Measurements from ENCODE around the gene MANSC1. TPM values are rescaled to one million over a fixed set of nuclear protein-coding genes. Genes with fewer than 3 reads are reported as not detected.
A peak's percentile ranks its signal among the peaks of the same experiment; 100 is the strongest.

Gene MANSC1
- total RNA-seq, 1 donor from 2014 or later = 1.6 TPM

DNA sequence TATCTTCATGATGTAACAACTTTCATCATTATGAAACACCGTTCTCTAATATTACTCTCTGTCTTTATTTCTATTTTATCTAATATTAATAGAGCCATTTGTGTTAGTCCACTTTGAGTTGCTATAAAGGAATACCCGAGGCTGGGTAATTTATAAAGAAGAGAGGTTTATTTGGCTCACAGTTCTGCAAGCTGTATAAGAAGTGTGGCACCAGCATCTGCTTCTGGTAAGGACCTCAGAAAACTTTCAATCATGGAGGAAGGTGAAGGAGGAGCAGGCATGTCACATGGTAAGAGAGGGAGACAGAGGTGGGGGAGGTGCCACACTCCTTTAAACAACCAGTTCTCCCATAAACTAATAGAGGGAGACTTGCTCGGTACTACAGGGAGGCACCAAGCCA is 31.9 kb upstream of the MANSC1 start:
- Histone ChIP-seq H3K27me3 (ENCODE audit: control insufficient read depth in 3 of 3, insufficient read depth in 3 of 3, low read length in 3 of 3) (no peaks in the 10 kb centered on the region), H3K27ac (ENCODE audit: low read depth, low read length) (no peak overlapping the region), H3K36me3 (ENCODE audit: control insufficient read depth in 3 of 3, insufficient read depth in 3 of 3, low read length in 3 of 3) (no peaks in the 10 kb centered on the region), H3K9me3 (ENCODE audit: control insufficient read depth in 3 of 3, low read length in 3 of 3) (no peaks in the 10 kb centered on the region), H3K9ac (ENCODE audit: low read depth in 1 of 3, low read length in 3 of 3) (no peak overlapping the region), H3K4me1 (ENCODE audit: control insufficient read depth in 3 of 3, insufficient read depth in 3 of 3, low read length in 3 of 3) (no peaks in the 10 kb centered on the region), H3K4me3 (ENCODE audit: low read length in 3 of 3) (no peak overlapping the region)

DNA sequence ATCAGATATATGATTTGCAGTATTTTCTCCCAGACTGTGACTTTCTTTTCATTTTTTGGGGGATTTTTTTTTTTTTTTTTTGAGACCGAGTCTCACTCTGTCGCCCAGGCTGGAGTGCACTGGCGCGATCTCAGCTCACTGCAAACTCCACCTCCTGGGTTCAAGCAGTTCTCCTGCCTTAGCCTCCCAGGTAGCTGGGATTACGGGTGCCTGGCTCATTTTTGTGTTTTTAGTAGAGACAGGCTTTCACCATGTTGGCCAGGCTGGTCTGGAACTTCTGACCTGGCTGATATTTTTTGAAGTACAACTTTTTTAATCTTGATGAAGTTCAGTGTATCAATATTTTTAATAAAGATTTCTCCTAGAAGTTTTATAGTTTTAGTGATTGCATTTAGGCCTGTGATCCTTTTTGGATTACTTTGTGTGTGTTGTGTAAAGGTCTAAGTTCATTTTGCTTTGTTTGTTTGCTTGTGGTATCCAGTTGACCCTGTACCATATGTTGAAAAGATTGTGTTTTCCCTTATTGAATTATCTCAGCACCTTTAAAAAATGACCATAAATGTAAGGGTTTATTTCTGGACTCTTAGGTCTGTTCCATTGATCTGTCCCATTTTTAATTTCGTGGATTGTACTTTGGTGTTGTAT is 31.0 kb upstream of the MANSC1 start:
- no peak overlapping the region for H3K27ac ChIP-seq (ENCODE audit: low read depth, low read length)
- no peaks in the 10 kb centered on the region for H3K4me1 ChIP-seq (ENCODE audit: control insufficient read depth in 3 of 3, insufficient read depth in 3 of 3, low read length in 3 of 3)

DNA sequence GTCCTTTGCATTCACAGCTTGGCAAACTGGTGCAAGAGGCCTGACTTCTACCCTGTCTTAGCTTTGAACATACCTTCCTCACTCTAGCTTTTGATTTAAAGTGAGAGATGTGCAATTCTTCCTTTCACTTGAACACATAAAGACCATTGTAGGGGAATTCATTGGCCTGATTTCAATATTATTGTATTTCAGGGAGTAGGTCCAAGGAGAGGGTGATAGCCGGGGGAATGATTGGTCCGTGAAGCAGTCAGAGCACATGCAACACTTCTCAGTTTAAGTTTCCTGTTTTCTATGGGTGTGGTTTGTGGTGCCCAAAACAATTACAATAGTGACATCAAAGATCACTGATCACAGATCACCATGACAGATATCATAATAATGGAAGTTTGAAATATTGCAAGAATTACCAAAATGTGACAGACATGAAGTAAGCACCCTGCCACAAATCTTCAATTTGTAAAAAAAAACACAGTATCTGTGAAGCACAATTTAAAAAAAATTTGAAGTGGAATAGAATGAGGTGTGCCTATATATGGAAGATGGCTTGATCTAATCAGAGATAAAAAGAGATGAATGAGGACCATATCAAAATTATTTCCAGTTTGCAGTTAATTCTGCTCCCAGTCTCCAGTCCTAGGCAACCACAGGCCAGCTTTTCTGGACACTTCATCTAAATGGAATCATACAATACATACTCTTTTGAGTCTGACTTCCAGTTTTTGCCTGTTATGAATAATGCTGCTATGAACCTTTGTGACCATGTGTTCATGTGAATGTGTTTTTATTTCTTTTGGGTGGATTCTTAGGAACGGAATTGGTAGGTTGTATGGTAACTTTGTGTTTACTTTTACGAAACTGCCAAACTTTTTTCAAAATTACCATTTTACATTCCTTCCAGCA is 30.0 kb upstream of the MANSC1 start:
- no peak overlapping the region for H3K9ac ChIP-seq (ENCODE audit: low read depth in 1 of 3, low read length in 3 of 3)
- H3K27ac ChIP-seq (ENCODE audit: low read depth, low read length) = no peak overlapping the region
- H3K4me1 ChIP-seq (ENCODE audit: control insufficient read depth in 3 of 3, insufficient read depth in 3 of 3, low read length in 3 of 3) = no peaks in the 10 kb centered on the region
- H3K4me3 ChIP-seq (ENCODE audit: low read length in 3 of 3) = no peak overlapping the region
- H3K27me3 ChIP-seq (ENCODE audit: control insufficient read depth in 3 of 3, insufficient read depth in 3 of 3, low read length in 3 of 3) = no peaks in the 10 kb centered on the region
- H3K36me3 ChIP-seq (ENCODE audit: control insufficient read depth in 3 of 3, insufficient read depth in 3 of 3, low read length in 3 of 3) = no peaks in the 10 kb centered on the region
- H3K9me3 ChIP-seq (ENCODE audit: control insufficient read depth in 3 of 3, low read length in 3 of 3) = no peaks in the 10 kb centered on the region

More for the DNA sequence above, 31.0 kb upstream of the MANSC1 start:
- H3K9me3 ChIP-seq (ENCODE audit: control insufficient read depth in 3 of 3, low read length in 3 of 3) = no peaks in the 10 kb centered on the region
- H3K27me3 ChIP-seq (ENCODE audit: control insufficient read depth in 3 of 3, insufficient read depth in 3 of 3, low read length in 3 of 3) = no peaks in the 10 kb centered on the region
- no peaks in the 10 kb centered on the region for H3K36me3 ChIP-seq (ENCODE audit: control insufficient read depth in 3 of 3, insufficient read depth in 3 of 3, low read length in 3 of 3)
- no peak overlapping the region for H3K9ac ChIP-seq (ENCODE audit: low read depth in 1 of 3, low read length in 3 of 3)
- H3K4me3 ChIP-seq (ENCODE audit: low read length in 3 of 3) = no peak overlapping the region

DNA sequence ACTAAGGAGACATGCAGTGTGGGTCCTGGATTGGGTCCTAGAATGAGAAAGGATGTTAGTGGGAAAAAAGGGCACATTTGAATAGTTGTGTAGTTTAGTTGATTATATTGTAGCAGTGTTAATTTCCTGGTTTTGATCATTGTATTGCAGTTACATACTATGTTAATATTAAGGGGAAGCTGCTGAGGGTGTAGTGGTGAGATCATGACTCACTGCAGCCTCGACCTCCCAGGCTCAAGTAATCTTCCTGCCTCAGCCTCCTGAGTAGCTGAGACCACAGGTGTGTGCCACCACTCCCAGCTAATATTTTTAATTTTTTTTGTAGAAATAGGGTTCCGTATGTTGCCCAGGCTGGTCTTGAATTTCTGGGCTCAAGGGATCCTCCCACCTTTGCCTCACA is 28.6 kb upstream of the MANSC1 start:
- Histone ChIP-seq H3K36me3 (ENCODE audit: control insufficient read depth in 3 of 3, insufficient read depth in 3 of 3, low read length in 3 of 3) (no peaks in the 10 kb centered on the region), H3K27me3 (ENCODE audit: control insufficient read depth in 3 of 3, insufficient read depth in 3 of 3, low read length in 3 of 3) (no peaks in the 10 kb centered on the region), H3K27ac (ENCODE audit: low read depth, low read length) (no peak overlapping the region), H3K4me1 (ENCODE audit: control insufficient read depth in 3 of 3, insufficient read depth in 3 of 3, low read length in 3 of 3) (no peaks in the 10 kb centered on the region), H3K4me3 (ENCODE audit: low read length in 3 of 3) (no peak overlapping the region), H3K9ac (ENCODE audit: low read depth in 1 of 3, low read length in 3 of 3) (no peak overlapping the region), H3K9me3 (ENCODE audit: control insufficient read depth in 3 of 3, low read length in 3 of 3) (no peaks in the 10 kb centered on the region)

DNA sequence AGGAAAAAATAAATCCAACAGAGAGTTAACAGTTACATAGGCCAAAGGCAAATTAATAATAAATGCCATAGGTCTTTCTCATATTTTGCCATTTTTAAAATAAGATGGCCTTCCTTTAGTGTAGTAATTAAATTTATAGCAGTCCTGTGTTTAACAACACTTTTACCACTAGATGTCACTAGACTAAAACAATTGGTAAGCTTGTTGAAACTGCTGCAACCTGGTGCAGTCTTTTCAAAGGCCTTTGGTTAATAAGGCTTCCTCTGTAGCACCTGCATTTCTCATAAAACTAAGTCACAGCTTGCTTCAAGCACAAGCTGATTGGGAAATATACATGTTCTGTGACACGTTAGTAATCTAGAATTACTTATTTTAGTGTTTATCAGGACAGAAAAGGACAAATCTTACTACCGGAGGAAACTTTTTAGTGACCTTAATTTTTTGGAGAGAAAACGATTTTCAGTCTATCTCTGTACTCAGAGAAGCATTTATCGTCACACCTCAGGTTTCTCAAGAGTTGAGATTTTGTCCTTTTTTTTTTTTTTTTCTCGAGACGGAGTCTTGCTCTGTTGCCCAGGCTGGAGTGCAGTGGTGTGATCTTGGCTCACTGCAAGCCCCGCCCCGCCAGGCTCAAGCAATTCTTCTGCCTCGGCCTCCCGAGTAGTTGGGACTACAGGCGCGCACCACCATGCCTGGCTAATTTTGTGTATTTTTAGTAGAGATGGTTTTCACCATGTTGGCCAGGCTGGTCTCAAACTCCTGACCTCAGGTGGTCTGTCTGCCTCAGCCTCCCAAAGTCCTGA is 26.8 kb upstream of the MANSC1 start:
- Histone ChIP-seq H3K27ac (ENCODE audit: low read depth, low read length) (no peak overlapping the region), H3K9ac (ENCODE audit: low read depth in 1 of 3, low read length in 3 of 3) (no peak overlapping the region), H3K4me3 (ENCODE audit: low read length in 3 of 3) (no peak overlapping the region), H3K36me3 (ENCODE audit: control insufficient read depth in 3 of 3, insufficient read depth in 3 of 3, low read length in 3 of 3) (peaks cover 0 to 9% (median 0%) of the 10 kb centered on the region in 3 donors), H3K27me3 (ENCODE audit: control insufficient read depth in 3 of 3, insufficient read depth in 3 of 3, low read length in 3 of 3) (no peaks in the 10 kb centered on the region), H3K4me1 (ENCODE audit: control insufficient read depth in 3 of 3, insufficient read depth in 3 of 3, low read length in 3 of 3) (no peaks in the 10 kb centered on the region), H3K9me3 (ENCODE audit: control insufficient read depth in 3 of 3, low read length in 3 of 3) (no peaks in the 10 kb centered on the region)

DNA sequence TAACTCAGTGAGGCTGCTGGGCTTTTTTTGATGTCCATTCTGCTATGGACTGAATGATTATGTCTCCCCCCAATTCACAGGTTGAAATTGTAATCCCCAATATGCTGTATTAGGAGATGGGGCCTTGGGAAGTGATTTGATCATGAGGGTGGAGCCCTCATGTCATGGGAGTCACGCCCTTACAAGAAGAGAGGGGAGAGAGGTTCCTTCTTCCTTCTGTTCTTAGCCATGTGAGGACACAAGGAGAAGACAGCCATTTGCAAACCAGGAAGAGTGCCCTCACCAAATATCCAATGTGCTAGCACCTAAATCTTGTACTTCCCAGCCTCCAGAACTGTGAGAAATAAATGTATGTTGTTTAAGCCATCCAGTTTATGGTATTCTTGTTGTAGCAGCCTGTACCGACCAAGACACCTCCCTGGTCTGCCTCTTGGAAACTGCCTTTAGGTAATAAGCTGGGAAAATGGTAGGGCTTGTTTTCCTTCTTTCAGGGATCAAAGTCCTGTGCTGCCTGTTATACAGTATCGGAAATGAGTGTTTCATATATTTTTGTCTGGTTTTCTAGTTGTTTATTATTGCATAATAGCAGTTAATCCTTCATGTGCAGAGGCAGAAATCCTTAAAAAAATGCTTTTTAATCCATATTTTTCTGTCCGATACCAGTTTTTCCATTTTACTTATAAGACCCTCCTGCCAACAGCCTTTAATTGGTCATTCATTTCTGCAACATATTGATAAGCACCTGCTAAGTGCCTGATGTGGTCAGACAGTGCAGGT is 23.1 kb upstream of the MANSC1 start:
- no peaks in the 10 kb centered on the region for H3K4me1 ChIP-seq (ENCODE audit: control insufficient read depth in 3 of 3, insufficient read depth in 3 of 3, low read length in 3 of 3)
- H3K9me3 ChIP-seq (ENCODE audit: control insufficient read depth in 3 of 3, low read length in 3 of 3) = no peaks in the 10 kb centered on the region
- no peak overlapping the region for H3K27ac ChIP-seq (ENCODE audit: low read depth, low read length)
- no peak overlapping the region for H3K4me3 ChIP-seq (ENCODE audit: low read length in 3 of 3)
- H3K9ac ChIP-seq (ENCODE audit: low read depth in 1 of 3, low read length in 3 of 3) = peak overlapping the region in 1 of 3 donors; percentile 59
- no peaks in the 10 kb centered on the region for H3K27me3 ChIP-seq (ENCODE audit: control insufficient read depth in 3 of 3, insufficient read depth in 3 of 3, low read length in 3 of 3)
- peaks cover 0 to 12% (median 0%) of the 10 kb centered on the region in 3 donors for H3K36me3 ChIP-seq (ENCODE audit: control insufficient read depth in 3 of 3, insufficient read depth in 3 of 3, low read length in 3 of 3)

DNA sequence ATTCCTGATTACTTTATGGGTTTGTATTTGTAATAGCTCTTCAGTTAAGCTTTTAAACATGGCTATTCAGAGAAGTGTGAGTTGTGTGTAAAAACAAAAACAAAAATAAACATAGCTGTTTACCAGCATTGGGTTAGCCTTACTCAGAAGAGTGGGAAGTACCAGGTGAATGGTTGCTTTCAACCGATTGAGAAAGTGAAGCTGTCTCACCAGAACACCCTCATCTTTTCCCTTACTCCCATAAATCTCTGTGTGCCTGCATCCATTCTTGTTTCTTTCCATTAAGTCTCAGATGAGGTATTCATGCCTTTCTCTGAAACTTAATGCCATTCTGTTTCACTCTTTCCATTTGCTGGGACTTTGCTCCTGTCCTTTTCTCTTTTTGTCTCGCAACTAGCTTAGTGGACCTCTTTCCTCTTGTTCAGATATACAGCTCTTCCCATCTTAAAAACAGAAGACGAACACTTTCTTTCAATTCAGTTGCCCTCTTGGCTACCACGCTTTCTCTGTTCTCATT is 17.5 kb upstream of the MANSC1 start:
- H3K27ac ChIP-seq (ENCODE audit: low read depth, low read length) = no peak overlapping the region
- H3K36me3 ChIP-seq (ENCODE audit: control insufficient read depth in 3 of 3, insufficient read depth in 3 of 3, low read length in 3 of 3) = peaks cover 0 to 7% (median 4%) of the 10 kb centered on the region in 3 donors
- H3K27me3 ChIP-seq (ENCODE audit: control insufficient read depth in 3 of 3, insufficient read depth in 3 of 3, low read length in 3 of 3) = no peaks in the 10 kb centered on the region
- H3K9ac ChIP-seq (ENCODE audit: low read depth in 1 of 3, low read length in 3 of 3) = no peak overlapping the region
- H3K4me3 ChIP-seq (ENCODE audit: low read length in 3 of 3) = no peak overlapping the region
- no peaks in the 10 kb centered on the region for H3K9me3 ChIP-seq (ENCODE audit: control insufficient read depth in 3 of 3, low read length in 3 of 3)
- H3K4me1 ChIP-seq (ENCODE audit: control insufficient read depth in 3 of 3, insufficient read depth in 3 of 3, low read length in 3 of 3) = no peaks in the 10 kb centered on the region

DNA sequence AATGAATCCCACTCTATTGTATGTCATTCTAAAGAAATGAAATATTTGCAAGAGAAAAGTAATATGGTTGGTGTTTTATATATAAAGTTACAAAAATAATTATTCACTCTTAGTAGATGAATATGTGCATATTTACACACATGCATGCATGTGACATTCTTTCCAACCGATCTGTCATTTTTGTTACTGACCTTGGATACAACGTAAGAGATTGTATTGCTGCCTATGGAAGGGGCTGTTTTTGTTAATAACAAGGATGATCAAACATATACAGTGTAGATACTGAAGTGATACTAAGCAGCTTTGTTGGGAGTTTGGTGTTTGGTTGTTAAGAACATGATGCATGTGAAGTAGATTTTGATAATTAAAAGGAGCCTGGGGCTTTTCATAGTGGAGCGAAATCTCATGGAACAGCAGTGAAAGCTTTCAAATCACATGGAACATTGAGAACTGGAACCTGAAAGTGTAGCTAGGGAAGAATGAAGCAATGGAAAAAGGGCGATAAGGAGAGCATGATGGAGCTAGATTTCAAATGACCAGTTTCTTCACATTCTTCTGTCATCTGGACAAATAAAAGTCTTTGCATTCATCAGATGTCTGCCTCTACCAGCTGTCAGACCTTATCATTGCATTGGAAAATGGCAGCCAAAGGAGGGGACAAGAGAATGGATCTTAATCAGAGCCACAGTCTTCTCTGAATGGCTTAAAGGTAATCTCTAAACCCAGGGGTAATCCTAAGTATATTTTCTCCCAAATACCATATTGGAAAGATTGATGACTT is 16.8 kb upstream of the MANSC1 start:
- Histone ChIP-seq H3K36me3 (ENCODE audit: control insufficient read depth in 3 of 3, insufficient read depth in 3 of 3, low read length in 3 of 3) (peaks cover 0 to 7% (median 3%) of the 10 kb centered on the region in 3 donors), H3K27me3 (ENCODE audit: control insufficient read depth in 3 of 3, insufficient read depth in 3 of 3, low read length in 3 of 3) (no peaks in the 10 kb centered on the region), H3K27ac (ENCODE audit: low read depth, low read length) (no peak overlapping the region), H3K9me3 (ENCODE audit: control insufficient read depth in 3 of 3, low read length in 3 of 3) (no peaks in the 10 kb centered on the region), H3K4me1 (ENCODE audit: control insufficient read depth in 3 of 3, insufficient read depth in 3 of 3, low read length in 3 of 3) (no peaks in the 10 kb centered on the region), H3K9ac (ENCODE audit: low read depth in 1 of 3, low read length in 3 of 3) (no peak overlapping the region), H3K4me3 (ENCODE audit: low read length in 3 of 3) (no peak overlapping the region)
